HL-60 (cell line): ENCODE measurements around the gene SCAMP2.

Source experiments
- CTCF ChIP-seq: IDR thresholded peaks from one replicate; pipeline ENCODE4 v1.5.1; 2011; ENCODE audit warnings: low read length, control low read depth, inconsistent platforms; ENCODE audit not compliant: insufficient read depth
- POLR2AphosphoS5 ChIP-seq: IDR thresholded peaks from 2 replicates; pipeline ENCODE4 v1.6.1; 2012; ENCODE audit warnings: low read depth

- TF ChIP-seq POLR2AphosphoS5 (no peak), CTCF (no peak)
Observed at GRCh38 chr15:74825866-74826265, 47.3 kb downstream of the SCAMP2 start.
